ENCODE results near the gene IL20RB. TPM values are rescaled to one million over a fixed set of nuclear protein-coding genes. Genes with fewer than 3 reads are reported as not detected.
"Not testable (repeated sequence)": the region's sequence is repeated elsewhere in the genome, so short reads cannot be mapped to it uniquely, and the experiment has no call there.

The IL20RB gene
- polyA plus RNA-seq, 3 donors, result 0.16 to 1.2 TPM; not detected in 1

- Histone ChIP-seq H3K9me3 (replicated peaks in 1 of 2; ENCODE audit: control insufficient read depth in 1 of 2, insufficient read depth in 1 of 2, low read length in 2 of 2) (no peaks in the 10 kb centered on the region), H4K20me1 (ENCODE audit: insufficient read depth, low read length) (no peaks in the 10 kb centered on the region), H3K36me3 (replicated peaks in 1 of 2; ENCODE audit: control insufficient read depth in 1 of 2, insufficient read depth in 2 of 2, low read length in 2 of 2) (peaks cover 0 to 6% of the 10 kb centered on the region in 2 donors), H3K4me1 (ENCODE audit: control insufficient read depth in 1 of 2, insufficient read depth in 2 of 2, low read length in 2 of 2) (no peaks in the 10 kb centered on the region), H3K27me3 (ENCODE audit: control insufficient read depth in 2 of 2, insufficient read depth in 2 of 2, low read length in 2 of 2) (no peaks in the 10 kb centered on the region), H3K9ac (ENCODE audit: insufficient read depth, low read length, poor library complexity, severe bottlenecking) (no peak overlapping the region), H3K4me2 (replicated peaks; ENCODE audit: extremely low read depth, low read length, poor library complexity, severe bottlenecking) (no peak overlapping the region), H3K27ac (ENCODE audit: low read depth in 1 of 2, low read length in 2 of 2) (no peak overlapping the region), H2AFZ (ENCODE audit: insufficient read depth, low read depth, low read length, poor library complexity, severe bottlenecking) (no peak overlapping the region), H3K4me3 (replicated peaks in 1 of 3; ENCODE audit: low read depth in 2 of 3, low read length in 3 of 3) (no peak overlapping the region), H3K79me2 (ENCODE audit: insufficient read depth, low read length) (no peaks in the 10 kb centered on the region)
- Mint-ChIP-seq H3K9me3 (peaks cover 0 to 3% (median 0%) of the 10 kb centered on the region in 7 donors), H3K4me1 (peaks cover 4% of the 10 kb centered on the region), H3K27ac (peak overlapping the region in 1 of 7 donors; percentile 13), H3K4me3 (no peak overlapping the region), H3K36me3 (peaks cover 6 to 7% of the 10 kb centered on the region in 2 donors), H3K27me3 (ENCODE audit: low read depth in 3 of 3) (no peaks in the 10 kb centered on the region)
- DNase-seq, result no peak
- no CpG with 5 or more reads among the region's 1 CpG for WGBS (ENCODE audit: insufficient coverage)
- no peak for TF ChIP-seq CTCF (IDR thresholded peaks at IDR 0.05)
- intact Hi-C loops (cut with micrococcal nuclease), result no loop called here
These were observed 5.1 kb downstream of the IL20RB start for GRCh38 chr3:136962927-136963326.

GRCh38 chr3:136969539-136969938 lies 11.8 kb downstream of the IL20RB start:
- no CpG with 5 or more reads among the region's 14 CpGs for WGBS (ENCODE audit: insufficient coverage)
- H3K9ac ChIP-seq (ENCODE audit: insufficient read depth, low read length, poor library complexity, severe bottlenecking); H3K4me3 Mint-ChIP-seq; H3K27me3 Mint-ChIP-seq (ENCODE audit: low read depth in 3 of 3); H3K4me1 ChIP-seq (ENCODE audit: control insufficient read depth in 1 of 2, insufficient read depth in 2 of 2, low read length in 2 of 2); H3K36me3 Mint-ChIP-seq; H3K9me3 ChIP-seq (replicated peaks in 1 of 2; ENCODE audit: control insufficient read depth in 1 of 2, insufficient read depth in 1 of 2, low read length in 2 of 2); H4K20me1 ChIP-seq (ENCODE audit: insufficient read depth, low read length); H3K36me3 ChIP-seq (replicated peaks in 1 of 2; ENCODE audit: control insufficient read depth in 1 of 2, insufficient read depth in 2 of 2, low read length in 2 of 2); H3K27me3 ChIP-seq (ENCODE audit: control insufficient read depth in 2 of 2, insufficient read depth in 2 of 2, low read length in 2 of 2); H3K4me2 ChIP-seq (replicated peaks; ENCODE audit: extremely low read depth, low read length, poor library complexity, severe bottlenecking); intact Hi-C loops (cut with micrococcal nuclease); H3K4me3 ChIP-seq (replicated peaks in 1 of 3; ENCODE audit: low read depth in 2 of 3, low read length in 3 of 3); H3K79me2 ChIP-seq (ENCODE audit: insufficient read depth, low read length); H2AFZ ChIP-seq (ENCODE audit: insufficient read depth, low read depth, low read length, poor library complexity, severe bottlenecking); H3K27ac ChIP-seq (ENCODE audit: low read depth in 1 of 2, low read length in 2 of 2); DNase-seq; H3K27ac Mint-ChIP-seq; H3K4me1 Mint-ChIP-seq: not testable (repeated sequence)
- H3K9me3 Mint-ChIP-seq, result peaks cover 5 to 21% (median 14%) of the 10 kb centered on the region in 7 donors
